Kidney epithelial cell (primary cell): Measurements from ENCODE around the gene STON2. TPM values are rescaled to one million over a fixed set of nuclear protein-coding genes. Genes with fewer than 3 reads are reported as not detected.

Experiments
- DNase-seq: peaks from one replicate; pipeline ENCODE4 v3.0.0-alpha.2; 2010; ENCODE audit warnings: low read depth
- H3K27me3 ChIP-seq: 2 replicates; pipeline ENCODE4 v1.6.0; 2011; ENCODE audit warnings: low read length; ENCODE audit not compliant: control insufficient read depth, insufficient read depth
- H3K36me3 ChIP-seq: 2 replicates; pipeline ENCODE4 v1.5.1; 2011; ENCODE audit warnings: low read length; ENCODE audit not compliant: control insufficient read depth, insufficient read depth
- H3K4me3 ChIP-seq: 2 replicates; pipeline ENCODE4 v1.5.1; 2011; ENCODE audit warnings: low read depth, mild to moderate bottlenecking, control low read depth, low read length
- CTCF ChIP-seq: IDR thresholded peaks from 2 replicates; pipeline ENCODE4 v1.5.1; 2011; ENCODE audit warnings: mild to moderate bottlenecking, moderate library complexity, low read length, control low read depth, inconsistent platforms; ENCODE audit not compliant: insufficient read depth, poor library complexity, severe bottlenecking
- total RNA-seq: library from RNA; depleted of rRNA; stranded (reverse); fragments of >200 nt; gene quantifications from 2 replicates; pipeline ENCODE4 v1.2.3, GENCODE V29; 2015

The STON2 gene
- total RNA-seq, 1 donor from 2014 or later = 17.9 TPM

GRCh38 chr14:81415781-81416180, 15.7 kb upstream of the STON2 start:
- no peak for DNase-seq
- H3K27me3 ChIP-seq = no peaks in the 10 kb centered on the region
- H3K36me3 ChIP-seq = no peaks in the 10 kb centered on the region
- TF ChIP-seq CTCF = no peak
- H3K4me3 ChIP-seq = no peak overlapping the region

- Histone ChIP-seq H3K36me3 (no peaks in the 10 kb centered on the region), H3K4me3 (no peak overlapping the region), H3K27me3 (no peaks in the 10 kb centered on the region)
- DNase-seq = no peak
- no peak for TF ChIP-seq CTCF
Observed at GRCh38 chr14:81414123-81414522, 14.0 kb upstream of the STON2 start.

- no peak for TF ChIP-seq CTCF
- DNase-seq = no peak
- no peaks in the 10 kb centered on the region for H3K36me3 ChIP-seq
- H3K4me3 ChIP-seq = no peak overlapping the region
- H3K27me3 ChIP-seq = no peaks in the 10 kb centered on the region
Observed at GRCh38 chr14:81412779-81413178, 12.7 kb upstream of the STON2 start.

- no peak for TF ChIP-seq CTCF
- H3K27me3 ChIP-seq = no peaks in the 10 kb centered on the region
- no peaks in the 10 kb centered on the region for H3K36me3 ChIP-seq
- no peak overlapping the region for H3K4me3 ChIP-seq
- DNase-seq = peak; percentile 61
Observed at GRCh38 chr14:81408595-81408994, 8.5 kb upstream of the STON2 start.

GRCh38 chr14:81406863-81407262, 6.7 kb upstream of the STON2 start:
- no peak overlapping the region for H3K4me3 ChIP-seq
- H3K36me3 ChIP-seq = no peaks in the 10 kb centered on the region
- peak; percentile 63 for DNase-seq
- no peak for TF ChIP-seq CTCF
- no peaks in the 10 kb centered on the region for H3K27me3 ChIP-seq

- no peak for TF ChIP-seq CTCF
- no peak for DNase-seq
- H3K4me3 ChIP-seq = no peak overlapping the region
Observed at GRCh38 chr14:81402123-81402495, 2.0 kb upstream of the STON2 start.

More at GRCh38 chr14:81402123-81402495, 2.0 kb upstream of the STON2 start:
- Histone ChIP-seq H3K36me3 (peaks cover 1% of the 10 kb centered on the region), H3K27me3 (no peaks in the 10 kb centered on the region)
